CD4-positive, CD25-positive, alpha-beta regulatory T cell (primary cell): ENCODE data around the gene RASSF1. TPM values are rescaled to one million over a fixed set of nuclear protein-coding genes. Genes with fewer than 3 reads are reported as not detected.
"Not testable (repeated sequence)": the region's sequence is repeated elsewhere in the genome, so short reads cannot be mapped to it uniquely, and the experiment has no call there.

Experiments
- ATAC-seq, 2 donors: fragments of 150-1000 bp; cut with Tn5 transposase; one replicate each; pipeline ENCODE4 v1.10.0; 2021; ENCODE audit warnings: low read depth in 2 of 2, moderate number of reproducible peaks in 2 of 2, moderate library complexity in 1 of 2
- DNase-seq, 3 donors: peaks; one replicate each; pipeline versions ENCODE4 v3.0.0 to v3.0.0-alpha.2; 2012 to 2022; ENCODE audit warnings: mixed read lengths in 1 of 3
- H3K27ac ChIP-seq: one replicate; pipeline ENCODE4 v1.7.0; 2013; ENCODE audit warnings: mild to moderate bottlenecking, low read length; ENCODE audit not compliant: insufficient read depth, poor library complexity, severe bottlenecking
- H3K27me3 ChIP-seq: one replicate; pipeline ENCODE4 v1.7.0; 2013; ENCODE audit warnings: low read length; ENCODE audit not compliant: control insufficient read depth, insufficient read depth
- H3K36me3 ChIP-seq: one replicate; pipeline ENCODE4 v1.7.0; 2013; ENCODE audit warnings: mild to moderate bottlenecking, low read length, moderate library complexity; ENCODE audit not compliant: control insufficient read depth, insufficient read depth
- H3K4me1 ChIP-seq: 2 replicates; pipeline ENCODE4 v1.7.0; 2013; ENCODE audit warnings: mild to moderate bottlenecking, low read length; ENCODE audit not compliant: insufficient read depth, control insufficient read depth, poor library complexity, severe bottlenecking
- H3K4me3 ChIP-seq: one replicate; pipeline ENCODE4 v1.7.0; 2013; ENCODE audit warnings: low read depth, mild to moderate bottlenecking, low read length, moderate library complexity
- H3K9me3 ChIP-seq, 2 experiments: 1 replicate in 1 of 2; 2 replicates in 1 of 2; pipeline ENCODE4 v1.7.0; 2013; ENCODE audit warnings: low read length in 2 of 2, mild to moderate bottlenecking in 1 of 2, moderate library complexity in 1 of 2; ENCODE audit not compliant: control insufficient read depth in 2 of 2
- H3K27ac Mint-ChIP-seq, 3 donors: one replicate each; pipeline ENCODE4 v1.8.0; 2020 to 2022; ENCODE audit warnings: mild to moderate bottlenecking in 3 of 3, mixed read lengths in 3 of 3, moderate library complexity in 2 of 3
- H3K27me3 Mint-ChIP-seq: one replicate; pipeline ENCODE4 v1.8.0; 2022; ENCODE audit warnings: mild to moderate bottlenecking, mixed read lengths
- H3K36me3 Mint-ChIP-seq: one replicate; pipeline ENCODE4 v1.8.0; 2020; ENCODE audit warnings: mixed read lengths
- H3K4me1 Mint-ChIP-seq, 4 donors: one replicate each; pipeline ENCODE4 v1.8.0; 2020 to 2022; ENCODE audit warnings: mixed read lengths in 4 of 4, mild to moderate bottlenecking in 1 of 4
- H3K4me3 Mint-ChIP-seq, 4 donors: one replicate each; pipeline ENCODE4 v1.8.0; 2020 to 2022; ENCODE audit warnings: mild to moderate bottlenecking in 4 of 4, mixed read lengths in 4 of 4, moderate library complexity in 3 of 4
- H3K9me3 Mint-ChIP-seq, 7 donors: one replicate each; pipeline ENCODE4 v1.8.0; 2020 to 2022; ENCODE audit warnings: mixed read lengths in 7 of 7, mild to moderate bottlenecking in 3 of 7, moderate library complexity in 2 of 7
- polyA plus RNA-seq, 4 donors: library from polyadenylated mRNA; unstranded; fragments of 300-500 nt; fragmentation: Illumina TruSeq; gene quantifications; one replicate each; pipeline ENCODE4 v1.2.3, GENCODE V29; 2021
- total RNA-seq: library from RNA; stranded (reverse); gene quantifications from one replicate; pipeline ENCODE4 v1.2.3, GENCODE V29; 2022

The RASSF1 gene
- total and polyA plus RNA-seq, 5 donors from 2014 or later, result 48.4 to 76.0 (median 57.1) TPM

DNA sequence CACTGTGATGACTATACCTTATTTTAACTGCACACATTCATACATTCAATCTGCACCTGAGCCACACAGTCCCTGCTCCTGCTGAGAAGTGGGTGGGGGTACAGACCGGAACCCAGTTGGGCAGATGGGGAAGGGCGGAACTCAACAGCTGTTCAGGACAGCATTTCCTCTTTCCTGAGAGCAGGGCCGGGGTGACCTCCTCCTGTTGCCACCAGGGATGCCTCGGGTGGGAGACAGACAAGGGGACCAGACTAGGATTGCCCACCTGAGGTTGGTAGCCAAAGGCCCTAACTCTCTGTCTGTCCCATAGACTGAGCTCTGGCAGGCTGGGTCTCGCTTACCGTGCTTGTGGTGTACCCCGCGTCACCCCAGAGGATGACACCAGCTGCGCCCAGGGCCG, 22.0 kb downstream of the RASSF1 start:
- Histone ChIP-seq H3K4me1 (peaks cover 44% of the 10 kb centered on the region), H3K9me3 (no peaks in the 10 kb centered on the region), H3K27me3 (no peaks in the 10 kb centered on the region), H3K27ac (no peak overlapping the region), H3K4me3 (no peak overlapping the region), H3K36me3 (no peaks in the 10 kb centered on the region)
- ATAC-seq (no peak), DNase-seq (no peak)
- peak overlapping the region in 2 of 3 donors; percentile 25 to 29 for H3K27ac Mint-ChIP-seq
- H3K4me3 Mint-ChIP-seq, result peak overlapping the region in 3 of 4 donors; percentile 2 to 94 (median 48)
- H3K36me3 Mint-ChIP-seq, result peaks cover 3% of the 10 kb centered on the region
- H3K4me1 Mint-ChIP-seq, result peaks cover 5 to 51% (median 21%) of the 10 kb centered on the region in 4 donors
- H3K9me3 Mint-ChIP-seq, result no peaks in the 10 kb centered on the region
- peaks cover 5% of the 10 kb centered on the region for H3K27me3 Mint-ChIP-seq

DNA sequence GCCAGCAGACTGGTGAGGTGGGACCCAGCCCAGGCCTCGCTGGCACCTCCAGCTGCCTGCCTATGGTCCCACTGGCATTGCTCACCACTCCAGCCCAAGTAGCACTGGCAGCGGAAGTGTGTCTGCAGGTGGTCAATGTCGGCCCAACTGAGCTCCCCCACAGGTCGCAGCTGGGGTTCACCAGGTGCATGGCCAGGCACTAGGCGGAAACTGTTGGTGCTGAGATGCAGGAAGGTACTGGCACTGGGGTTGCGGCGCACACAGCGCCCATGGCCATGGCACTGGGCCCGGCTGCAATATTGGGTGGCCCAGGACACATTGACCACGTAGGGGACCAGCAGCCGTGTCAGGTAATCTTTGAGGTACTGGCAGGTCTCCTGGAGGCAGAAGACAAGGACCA, 22.5 kb downstream of the RASSF1 start:
- ATAC-seq (no peak), DNase-seq (no peak)
- H3K27me3 ChIP-seq, result no peaks in the 10 kb centered on the region

DNA sequence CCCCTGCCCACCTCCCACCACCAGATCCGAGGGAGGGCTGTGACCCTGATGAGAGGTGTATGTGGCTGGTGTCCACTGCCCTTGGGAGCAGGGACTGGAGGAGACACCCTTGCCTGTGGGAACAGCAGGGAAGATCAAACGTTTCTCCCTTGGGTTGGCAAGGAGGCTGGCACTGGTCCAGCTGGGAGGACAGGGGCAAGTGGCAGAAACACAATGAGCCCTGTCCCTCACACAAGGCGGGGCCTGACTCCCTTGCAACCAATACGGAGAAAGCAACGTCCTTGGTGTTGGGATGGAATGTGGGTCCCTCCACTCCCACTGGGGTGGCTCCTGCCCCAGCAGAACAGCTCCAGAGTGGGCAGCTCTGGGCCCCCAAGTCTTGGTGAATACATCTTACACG, 23.3 kb downstream of the RASSF1 start:
- no peak overlapping the region for H3K4me3 ChIP-seq
- H3K4me1 Mint-ChIP-seq, result peaks cover 5 to 47% (median 21%) of the 10 kb centered on the region in 4 donors
- peak overlapping the region; percentile 62 for H3K27ac ChIP-seq
- peak overlapping the region in 1 of 3 donors; percentile 86 for H3K27ac Mint-ChIP-seq
- ATAC-seq (no peak), DNase-seq (no peak)
- H3K36me3 Mint-ChIP-seq, result peaks cover 3% of the 10 kb centered on the region
- no peaks in the 10 kb centered on the region for H3K9me3 ChIP-seq
- H3K27me3 Mint-ChIP-seq, result peaks cover 5% of the 10 kb centered on the region
- H3K4me3 Mint-ChIP-seq, result peak overlapping the region in 2 of 4 donors; percentile 60 to 73
- no peaks in the 10 kb centered on the region for H3K36me3 ChIP-seq
- peaks cover 41% of the 10 kb centered on the region for H3K4me1 ChIP-seq
- no peaks in the 10 kb centered on the region for H3K27me3 ChIP-seq
- no peaks in the 10 kb centered on the region for H3K9me3 Mint-ChIP-seq

More for the DNA sequence above, 22.5 kb downstream of the RASSF1 start:
- peaks cover 5% of the 10 kb centered on the region for H3K27me3 Mint-ChIP-seq
- Histone ChIP-seq H3K27ac (no peak overlapping the region), H3K4me1 (peaks cover 44% of the 10 kb centered on the region), H3K4me3 (no peak overlapping the region), H3K9me3 (no peaks in the 10 kb centered on the region), H3K36me3 (no peaks in the 10 kb centered on the region)
- H3K4me3 Mint-ChIP-seq, result peak overlapping the region in 3 of 4 donors; percentile 13 to 94 (median 38)
- H3K9me3 Mint-ChIP-seq, result no peaks in the 10 kb centered on the region
- H3K36me3 Mint-ChIP-seq, result peaks cover 3% of the 10 kb centered on the region
- peak overlapping the region in 1 of 3 donors; percentile 25 for H3K27ac Mint-ChIP-seq
- H3K4me1 Mint-ChIP-seq, result peaks cover 5 to 50% (median 21%) of the 10 kb centered on the region in 4 donors

GRCh38 chr3:50316657-50317242, 23.9 kb downstream of the RASSF1 start:
- H3K36me3 Mint-ChIP-seq, result peaks cover 3% of the 10 kb centered on the region
- ATAC-seq (peak; percentile 60 to 70), DNase-seq (peak; percentile 51 to 68 (median 55))
- Histone ChIP-seq H3K4me3 (peak overlapping the region; percentile 44), H3K4me1 (peaks cover 36% of the 10 kb centered on the region), H3K36me3 (no peaks in the 10 kb centered on the region), H3K27ac (peak overlapping the region; percentile 62), H3K9me3 (no peaks in the 10 kb centered on the region), H3K27me3 (no peaks in the 10 kb centered on the region)
- H3K27ac Mint-ChIP-seq, result peak overlapping the region; percentile 41 to 86 (median 65)
- peaks cover 5 to 47% (median 21%) of the 10 kb centered on the region in 4 donors for H3K4me1 Mint-ChIP-seq
- no peaks in the 10 kb centered on the region for H3K9me3 Mint-ChIP-seq
- peaks cover 5% of the 10 kb centered on the region for H3K27me3 Mint-ChIP-seq
- H3K4me3 Mint-ChIP-seq, result peak overlapping the region; percentile 60 to 81 (median 72)

DNA sequence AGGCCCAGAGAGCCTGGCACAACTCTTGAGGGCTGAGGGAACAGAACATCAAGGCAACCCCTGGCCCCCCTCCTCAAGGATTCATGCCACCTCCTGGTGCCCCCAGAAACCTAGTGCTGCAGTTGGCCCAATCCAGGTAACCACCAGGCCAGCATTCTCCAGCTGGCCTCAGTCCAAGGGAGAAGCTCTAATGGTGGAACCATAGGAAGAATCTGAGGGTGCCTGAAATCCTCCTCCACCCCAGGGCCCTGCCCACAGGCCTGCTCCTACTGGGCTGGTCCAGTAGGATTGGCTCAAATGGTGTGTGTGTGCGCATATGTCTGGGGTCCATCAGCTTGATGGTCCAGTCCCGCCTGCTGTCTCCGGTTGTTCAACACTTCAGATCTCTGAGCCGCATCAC, 25.8 kb downstream of the RASSF1 start:
- ATAC-seq, result no peak
- H3K4me1 Mint-ChIP-seq, result peaks cover 5 to 36% (median 18%) of the 10 kb centered on the region in 4 donors
- H3K36me3 ChIP-seq, result no peaks in the 10 kb centered on the region
- peaks cover 5% of the 10 kb centered on the region for H3K27me3 Mint-ChIP-seq
- DNase-seq, result no peak
- H3K36me3 Mint-ChIP-seq, result peaks cover 3% of the 10 kb centered on the region
- peaks cover 22% of the 10 kb centered on the region for H3K4me1 ChIP-seq
- no peaks in the 10 kb centered on the region for H3K9me3 ChIP-seq
- no peaks in the 10 kb centered on the region for H3K27me3 ChIP-seq
- H3K4me3 Mint-ChIP-seq, result peak overlapping the region in 1 of 4 donors; percentile 71
- H3K9me3 Mint-ChIP-seq, result no peaks in the 10 kb centered on the region
- no peak overlapping the region for H3K27ac ChIP-seq
- H3K4me3 ChIP-seq, result no peak overlapping the region
- no peak overlapping the region for H3K27ac Mint-ChIP-seq

- ATAC-seq, result no peak
- no peak overlapping the region for H3K27ac ChIP-seq
- H3K4me3 Mint-ChIP-seq, result no peak overlapping the region
These were observed 26.3 kb downstream of the RASSF1 start for GRCh38 chr3:50314342-50314741.

DNA sequence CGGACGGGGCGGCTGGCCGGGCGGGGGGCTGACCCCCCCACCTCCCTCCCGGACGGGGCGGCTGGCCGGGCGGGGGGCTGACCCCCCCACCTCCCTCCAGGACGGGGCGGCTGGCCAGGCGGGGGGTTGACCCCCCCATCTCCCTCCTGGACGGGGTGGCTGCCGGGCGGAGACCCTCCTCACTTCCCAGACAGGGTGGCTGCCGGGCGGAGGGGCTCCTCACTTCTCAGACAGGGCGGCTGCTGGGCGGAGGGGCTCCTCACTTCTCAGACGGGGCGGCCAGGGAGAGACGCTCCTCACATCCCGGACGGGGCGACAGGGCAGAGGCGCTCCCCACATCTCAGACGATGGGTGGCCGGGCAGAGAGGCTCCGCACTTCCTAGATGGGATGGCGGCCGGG, 28.6 kb downstream of the RASSF1 start:
- H3K9me3 ChIP-seq, H3K27me3 Mint-ChIP-seq, H3K36me3 ChIP-seq, H3K27ac Mint-ChIP-seq, H3K4me3 ChIP-seq, H3K4me3 Mint-ChIP-seq, H3K27me3 ChIP-seq, H3K27ac ChIP-seq, ATAC-seq, H3K9me3 Mint-ChIP-seq, DNase-seq, H3K36me3 Mint-ChIP-seq: not testable (repeated sequence)
- H3K4me1 Mint-ChIP-seq, result peaks cover 5 to 19% (median 12%) of the 10 kb centered on the region in 4 donors
- peaks cover 12% of the 10 kb centered on the region for H3K4me1 ChIP-seq

More at GRCh38 chr3:50314342-50314741, 26.3 kb downstream of the RASSF1 start:
- Mint-ChIP-seq H3K27ac (peak overlapping the region in 1 of 3 donors; percentile 12), H3K4me1 (peaks cover 5 to 31% (median 16%) of the 10 kb centered on the region in 4 donors), H3K36me3 (peaks cover 3% of the 10 kb centered on the region), H3K9me3 (no peaks in the 10 kb centered on the region), H3K27me3 (peaks cover 5% of the 10 kb centered on the region)
- H3K4me3 ChIP-seq, result no peak overlapping the region
- H3K9me3 ChIP-seq, result no peaks in the 10 kb centered on the region
- no peaks in the 10 kb centered on the region for H3K36me3 ChIP-seq
- H3K4me1 ChIP-seq, result peaks cover 19% of the 10 kb centered on the region
- no peaks in the 10 kb centered on the region for H3K27me3 ChIP-seq
- DNase-seq, result no peak

- Mint-ChIP-seq H3K27ac (no peak overlapping the region), H3K4me3 (no peak overlapping the region), H3K27me3 (no peaks in the 10 kb centered on the region), H3K4me1 (peaks cover 0 to 20% (median 5%) of the 10 kb centered on the region in 4 donors), H3K36me3 (no peaks in the 10 kb centered on the region), H3K9me3 (no peaks in the 10 kb centered on the region)
- no peak overlapping the region for H3K4me3 ChIP-seq
- H3K27ac ChIP-seq, result no peak overlapping the region
- H3K36me3 ChIP-seq, result no peaks in the 10 kb centered on the region
- ATAC-seq (no peak), DNase-seq (no peak)
- peaks cover 10% of the 10 kb centered on the region for H3K4me1 ChIP-seq
- no peaks in the 10 kb centered on the region for H3K9me3 ChIP-seq
- H3K27me3 ChIP-seq, result no peaks in the 10 kb centered on the region
These were observed 36.0 kb downstream of the RASSF1 start for GRCh38 chr3:50304601-50305000.
